Upper lobe of left lung (tissue), 6 donors: ENCODE measurements around the gene BRD1. TPM values are rescaled to one million over a fixed set of nuclear protein-coding genes. Genes with fewer than 3 reads are reported as not detected.
A peak's percentile ranks its signal among the peaks of the same experiment; 100 is the strongest.

ENCODE experiments used
- ATAC-seq, 2 donors: fragments of 200-7000 bp; cut with Tn5 transposase; one replicate each; pipeline ENCODE4 v1.9.1; 2022; ENCODE audit warnings: mild to moderate bottlenecking in 2 of 2, moderate library complexity in 2 of 2; ENCODE audit not compliant: low FRiP score in 2 of 2
- DNase-seq, 2 donors: peaks; one replicate each; pipeline ENCODE4 v3.0.0-alpha.2; 2019 to 2020
- H3K27ac ChIP-seq, 4 donors: fragments of 200-600 bp; sonication (generic); one replicate each; pipeline ENCODE4 v1.5.1; 2016 to 2019
- H3K27me3 ChIP-seq, 4 donors: fragments of 200-600 bp; sonication (generic); one replicate each; pipeline ENCODE4 v1.5.1; 2017 to 2019
- H3K36me3 ChIP-seq, 4 donors: fragments of 200-600 bp; sonication (generic); one replicate each; pipeline ENCODE4 v1.5.1; 2016 to 2019
- H3K4me1 ChIP-seq, 4 donors: fragments of 200-600 bp; sonication (generic); one replicate each; pipeline ENCODE4 v1.5.1; 2018 to 2019
- H3K4me3 ChIP-seq, 4 donors: fragments of 200-600 bp; sonication (generic); one replicate each; pipeline ENCODE4 v1.5.1; 2017 to 2019; ENCODE audit warnings: mild to moderate bottlenecking in 2 of 4, moderate library complexity in 1 of 4
- H3K9me3 ChIP-seq, 4 donors: fragments of 200-600 bp; sonication (generic); one replicate each; pipeline ENCODE4 v1.5.1; 2018 to 2019
- EP300 ChIP-seq, 4 donors: sonication (generic); formaldehyde crosslinking; IDR thresholded peaks; one replicate each; pipeline ENCODE4 v1.5.1; 2017; ENCODE audit warnings: antibody characterized with exemption in 4 of 4, control low read depth in 2 of 4
- POLR2A ChIP-seq, 4 donors: fragments of 450-650 bp; IDR thresholded peaks; one replicate each; pipeline ENCODE4 v1.5.1; 2016 to 2017; ENCODE audit warnings: antibody characterized with exemption in 4 of 4, mild to moderate bottlenecking in 2 of 4
- POLR2AphosphoS5 ChIP-seq, 2 donors: sonication (generic); formaldehyde crosslinking; IDR thresholded peaks; one replicate each; pipeline ENCODE4 v1.5.1; 2017; ENCODE audit warnings: antibody characterized with exemption in 2 of 2
- WGBS, 2 donors: methylation state at CpG; one replicate each; pipeline ENCODE4 v1.1.5; 2017 to 2018; 5-methylcytosine and 5-hydroxymethylcytosine counted together
- total RNA-seq, 6 donors: library from RNA; depleted of rRNA in 4 of 6; stranded (reverse); fragments of >200 nt in 4 of 6; gene quantifications; one replicate each; pipeline versions ENCODE4 v1.1.0 to v1.2.1, GENCODE V29; 2016 to 2021
- TF ChIP-seq, protein P1 (sequence below), 6 experiments: fragments of 450-650 bp in 4 of 6; fragments of 200-600 bp in 2 of 6; sonication (generic) in 2 of 6; IDR thresholded peaks; one replicate each; pipeline ENCODE4 v1.5.1; 2016 to 2019; ENCODE audit warnings: antibody characterized with exemption in 6 of 6
- donor health status: DM: no; HTN: no; CAD: no; lungs with moderate emphysema.
- donor health status: DM: no; HTN: yes; CAD: no; lungs with severe emphysema.

BRD1 gene
- total RNA-seq, 6 donors from 2014 or later = 38.9 to 141 (median 43.0) TPM

DNA sequence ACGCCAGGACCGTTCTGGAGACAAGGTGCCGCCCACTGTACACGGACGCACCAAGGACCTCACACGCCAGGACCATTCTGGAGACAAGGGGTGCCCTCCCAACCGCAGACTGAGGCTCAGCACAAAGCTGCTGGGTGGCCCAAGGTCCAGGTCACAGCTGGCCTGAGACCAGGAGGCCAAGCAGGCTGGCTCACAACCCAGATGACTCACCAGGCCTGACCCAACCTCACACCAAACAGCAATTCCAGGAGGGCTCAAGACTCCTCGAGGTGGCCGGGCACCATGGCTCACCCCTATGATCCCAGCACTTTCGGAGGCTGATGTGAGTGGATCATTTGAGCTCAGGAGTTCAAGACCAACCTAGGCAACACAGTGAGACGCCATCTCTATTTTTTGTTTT, 14.8 kb downstream of the BRD1 start:
- 88 to 97% methylated on average over 7 to 11 of the region's 11 CpGs for WGBS, 2 donors
- DNase-seq = no peak
- H3K36me3 ChIP-seq = peaks cover 0 to 38% (median 18%) of the 10 kb centered on the region in 4 donors
- H3K4me1 ChIP-seq = peaks cover 43 to 60% (median 47%) of the 10 kb centered on the region in 4 donors
- H3K4me3 ChIP-seq = no peak overlapping the region
- TF ChIP-seq, protein P1, sequence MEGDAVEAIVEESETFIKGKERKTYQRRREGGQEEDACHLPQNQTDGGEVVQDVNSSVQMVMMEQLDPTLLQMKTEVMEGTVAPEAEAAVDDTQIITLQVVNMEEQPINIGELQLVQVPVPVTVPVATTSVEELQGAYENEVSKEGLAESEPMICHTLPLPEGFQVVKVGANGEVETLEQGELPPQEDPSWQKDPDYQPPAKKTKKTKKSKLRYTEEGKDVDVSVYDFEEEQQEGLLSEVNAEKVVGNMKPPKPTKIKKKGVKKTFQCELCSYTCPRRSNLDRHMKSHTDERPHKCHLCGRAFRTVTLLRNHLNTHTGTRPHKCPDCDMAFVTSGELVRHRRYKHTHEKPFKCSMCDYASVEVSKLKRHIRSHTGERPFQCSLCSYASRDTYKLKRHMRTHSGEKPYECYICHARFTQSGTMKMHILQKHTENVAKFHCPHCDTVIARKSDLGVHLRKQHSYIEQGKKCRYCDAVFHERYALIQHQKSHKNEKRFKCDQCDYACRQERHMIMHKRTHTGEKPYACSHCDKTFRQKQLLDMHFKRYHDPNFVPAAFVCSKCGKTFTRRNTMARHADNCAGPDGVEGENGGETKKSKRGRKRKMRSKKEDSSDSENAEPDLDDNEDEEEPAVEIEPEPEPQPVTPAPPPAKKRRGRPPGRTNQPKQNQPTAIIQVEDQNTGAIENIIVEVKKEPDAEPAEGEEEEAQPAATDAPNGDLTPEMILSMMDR (IDR thresholded peaks at IDR 0.05) = no peak
- TF ChIP-seq POLR2AphosphoS5 (IDR thresholded peaks at IDR 0.05) (no peak), POLR2A (IDR thresholded peaks at IDR 0.05) (no peak), EP300 (IDR thresholded peaks at IDR 0.05) (no peak)
- H3K27me3 ChIP-seq = no peaks in the 10 kb centered on the region
- no peaks in the 10 kb centered on the region for H3K9me3 ChIP-seq
- ATAC-seq = peak in 1 of 2 donors; percentile 16
- no peak overlapping the region for H3K27ac ChIP-seq

DNA sequence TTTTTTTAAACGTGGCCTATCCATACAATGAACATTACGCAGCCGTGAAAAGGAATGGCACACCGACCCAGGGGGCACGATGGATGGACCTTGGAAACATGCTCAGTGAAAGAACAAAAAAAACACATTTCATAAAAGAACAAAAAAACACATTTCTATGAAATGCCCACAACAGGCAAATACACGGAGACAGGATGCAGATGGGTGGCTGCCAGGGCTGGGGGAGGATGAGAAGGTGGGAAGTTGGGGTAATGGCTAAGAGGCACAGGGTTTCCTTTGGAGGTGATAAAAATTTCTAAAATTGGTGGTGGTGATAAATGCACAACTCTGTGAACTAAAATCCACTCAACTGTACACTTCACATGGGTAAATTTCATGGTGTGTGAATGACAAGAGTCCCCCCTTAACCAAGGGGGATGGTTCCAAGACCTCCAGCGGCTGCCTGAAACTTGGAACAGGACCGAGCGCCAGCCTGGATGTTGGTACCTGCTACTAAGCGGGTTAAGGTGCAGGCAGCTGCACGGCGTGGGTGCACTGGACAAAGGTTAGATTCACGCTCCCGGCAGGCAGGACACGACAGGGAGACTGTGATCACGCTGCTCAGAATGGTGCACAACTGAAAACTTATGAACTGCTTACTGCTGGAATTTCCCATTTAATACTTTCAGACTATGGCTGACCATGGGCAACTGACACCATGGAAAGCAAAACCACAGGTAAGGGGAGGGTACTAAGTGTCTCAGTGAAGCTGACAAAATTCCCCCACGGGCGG, 16.5 kb downstream of the BRD1 start:
- H3K27ac ChIP-seq = no peak overlapping the region
- H3K4me3 ChIP-seq = no peak overlapping the region
- DNase-seq = no peak
- no peak for ATAC-seq
- peaks cover 0 to 22% (median 9%) of the 10 kb centered on the region in 4 donors for H3K36me3 ChIP-seq
- 63 to 75% methylated on average over 13 to 18 of the region's 18 CpGs for WGBS, 2 donors
- no peaks in the 10 kb centered on the region for H3K9me3 ChIP-seq
- H3K4me1 ChIP-seq = peaks cover 45 to 73% (median 50%) of the 10 kb centered on the region in 4 donors
- no peaks in the 10 kb centered on the region for H3K27me3 ChIP-seq
- TF ChIP-seq EP300 (IDR thresholded peaks at IDR 0.05) (no peak), POLR2A (IDR thresholded peaks at IDR 0.05) (no peak), POLR2AphosphoS5 (IDR thresholded peaks at IDR 0.05) (no peak)
- TF ChIP-seq, protein P1 (IDR thresholded peaks at IDR 0.05) = no peak

- peaks cover 41 to 65% (median 46%) of the 10 kb centered on the region in 4 donors for H3K4me1 ChIP-seq
- no peak overlapping the region for H3K4me3 ChIP-seq
- DNase-seq (no peak), ATAC-seq (peak in 1 of 2 donors; percentile 32)
- H3K9me3 ChIP-seq = no peaks in the 10 kb centered on the region
- H3K27ac ChIP-seq = no peak overlapping the region
- H3K36me3 ChIP-seq = peaks cover 0 to 18% (median 5%) of the 10 kb centered on the region in 4 donors
- TF ChIP-seq EP300 (IDR thresholded peaks at IDR 0.05) = no peak
- no peak for TF ChIP-seq POLR2AphosphoS5 (IDR thresholded peaks at IDR 0.05)
- no peak for TF ChIP-seq POLR2A (IDR thresholded peaks at IDR 0.05)
- TF ChIP-seq, protein P1 (IDR thresholded peaks at IDR 0.05) = no peak
- 68 to 69% methylated on average over 5 of the region's 5 CpGs for WGBS, 2 donors
- H3K27me3 ChIP-seq = no peaks in the 10 kb centered on the region
These were observed 17.2 kb downstream of the BRD1 start for GRCh38 chr22:49810363-49811019.

GRCh38 chr22:49807780-49808708, 19.6 kb downstream of the BRD1 start:
- WGBS, 2 donors = 42 to 61% methylated on average over 14 of the region's 14 CpGs
- peak in 1 of 2 donors; percentile 42 for DNase-seq
- Histone ChIP-seq H3K9me3 (no peaks in the 10 kb centered on the region), H3K4me1 (peaks cover 39 to 72% (median 51%) of the 10 kb centered on the region in 4 donors), H3K27me3 (no peaks in the 10 kb centered on the region), H3K4me3 (no peak overlapping the region), H3K27ac (peak overlapping the region in 3 of 4 donors; percentile 10 to 64 (median 50)), H3K36me3 (peaks cover 0 to 23% (median 9%) of the 10 kb centered on the region in 4 donors)
- ATAC-seq = no peak
- TF ChIP-seq POLR2A (IDR thresholded peaks at IDR 0.05) (no peak), POLR2AphosphoS5 (IDR thresholded peaks at IDR 0.05) (peak in 1 of 2 donors; percentile 24), EP300 (IDR thresholded peaks at IDR 0.05) (peak in 2 of 4 donors; percentile 24)
- TF ChIP-seq, protein P1 (IDR thresholded peaks at IDR 0.05) = no peak
